NB4 (cell line): ENCODE data around the gene NFATC2.
A peak's percentile ranks its signal among the peaks of the same experiment; 100 is the strongest.
"Not testable (repeated sequence)": the region's sequence is repeated elsewhere in the genome, so short reads cannot be mapped to it uniquely, and the experiment has no call there.

ENCODE experiments used
- DNase-seq: peaks from one replicate; pipeline ENCODE4 v3.0.0; 2010; ENCODE audit warnings: low read depth
- H3K4me3 ChIP-seq: one replicate; pipeline ENCODE4 v1.5.1; 2011; ENCODE audit warnings: mild to moderate bottlenecking, low read depth, low read length, moderate library complexity
- CTCF ChIP-seq: IDR thresholded peaks from one replicate; pipeline ENCODE4 v1.5.1; 2012; ENCODE audit warnings: low read depth, low read length
- MAX ChIP-seq: IDR thresholded peaks from 2 replicates; pipeline ENCODE4 v1.6.1; 2011; ENCODE audit warnings: low read depth, low read length
- MYC ChIP-seq: IDR thresholded peaks from 2 replicates; pipeline ENCODE4 v1.6.1; 2011; ENCODE audit warnings: low read depth, low read length
- POLR2A ChIP-seq: IDR thresholded peaks from 2 replicates; pipeline ENCODE4 v1.6.1; 2011; ENCODE audit warnings: mild to moderate bottlenecking; ENCODE audit not compliant: insufficient read length; ENCODE audit errors: extremely low read depth

The NFATC2 gene

GRCh38 chr20:51540580-51540979 is 1.9 kb downstream of the NFATC2 start:
- no peak for TF ChIP-seq MAX
- no peak for TF ChIP-seq POLR2A
- TF ChIP-seq CTCF = no peak
- no peak for TF ChIP-seq MYC
- no peak for DNase-seq
- peak overlapping the region; percentile 70 for H3K4me3 ChIP-seq

- DNase-seq = not testable (repeated sequence)
Observed at GRCh38 chr20:51540074-51540473, 2.4 kb downstream of the NFATC2 start.

GRCh38 chr20:51536116-51537069 is 6.1 kb downstream of the NFATC2 start:
- H3K4me3 ChIP-seq = no peak overlapping the region
- TF ChIP-seq POLR2A (no peak), MYC (peak; percentile 54), CTCF (no peak), MAX (peak; percentile 91)
- no peak for DNase-seq

More at GRCh38 chr20:51540074-51540473, 2.4 kb downstream of the NFATC2 start:
- not testable (repeated sequence) for H3K4me3 ChIP-seq

GRCh38 chr20:51535674-51536073 is 6.8 kb downstream of the NFATC2 start:
- DNase-seq = no peak
- TF ChIP-seq MYC (no peak), POLR2A (no peak), MAX (no peak), CTCF (no peak)
- no peak overlapping the region for H3K4me3 ChIP-seq

- TF ChIP-seq POLR2A (no peak), MAX (no peak), MYC (no peak), CTCF (no peak)
- no peak overlapping the region for H3K4me3 ChIP-seq
- peak; percentile 52 for DNase-seq
Observed at GRCh38 chr20:51535075-51535386, 7.5 kb downstream of the NFATC2 start.

GRCh38 chr20:51533291-51534172 is 9.0 kb downstream of the NFATC2 start:
- no peak overlapping the region for H3K4me3 ChIP-seq
- no peak for DNase-seq
- no peak for TF ChIP-seq MYC
- no peak for TF ChIP-seq CTCF
- TF ChIP-seq MAX = no peak
